ENCODE data around the gene HS3ST1.

DNA sequence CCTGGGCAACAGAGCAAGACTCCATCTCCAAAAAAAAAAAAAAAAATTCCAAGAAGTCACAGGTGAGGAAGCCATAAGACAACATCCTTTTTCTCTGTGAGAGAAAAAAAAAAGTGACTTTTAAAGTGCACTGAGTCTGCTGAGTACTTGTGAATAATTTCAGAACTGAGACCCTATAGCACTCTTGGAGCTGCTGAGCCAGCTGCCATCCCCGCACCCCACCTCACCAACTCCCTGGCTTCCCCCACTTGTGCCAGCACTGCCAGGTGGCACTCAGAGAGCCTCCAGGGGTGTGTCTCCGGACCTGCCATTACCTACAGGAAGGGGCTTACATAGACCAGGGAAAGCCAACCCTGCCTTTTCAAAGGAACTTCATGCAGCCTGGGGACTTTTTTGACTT lies 39.2 kb upstream of the HS3ST1 start:
- TF ChIP-seq POLR2A (IDR thresholded peaks at IDR 0.05; ENCODE audit: low read length) (no peak), GATA1 (IDR thresholded peaks at IDR 0.05; ENCODE audit: low read depth, low read length) (no peak)
